IMR-90 (cell line): ENCODE measurements around the gene PDE6A. TPM values are rescaled to one million over a fixed set of nuclear protein-coding genes. Genes with fewer than 3 reads are reported as not detected.

Source experiments
- ATAC-seq: fragments of 200-7000 bp; cut with Tn5 transposase; 2 replicates; pipeline ENCODE4 v1.9.1; 2020; ENCODE audit warnings: low read depth, mild to moderate bottlenecking, moderate library complexity
- BruUV-seq: library from RNA; stranded (reverse); fragments of 400-500 nt; replicated peaks from 2 replicates; lab custom pipeline; 2021; lab: Mats Ljungman, UMichigan
- CTCF ChIA-PET: fragments of 300-600 bp; formaldehyde crosslinking; extraction: SDS; loops from one replicate; lab custom pipeline; 2021; ENCODE audit warnings: antibody characterized with exemption; lab: Yijun Ruan, JAX
- POLR2A ChIA-PET: fragments of 300-600 bp; sonication (Branson Sonifier 250); formaldehyde crosslinking; loops from one replicate; lab custom pipeline; 2022; ENCODE audit warnings: antibody characterized with exemption; ENCODE audit not compliant: unreplicated experiment; lab: Charles Lee
- DNase-seq: peaks from one replicate; pipeline ENCODE4 v3.0.0; 2013
- H2AFZ ChIP-seq: replicated peaks from 2 replicates; pipeline ENCODE3; 2013; ENCODE audit warnings: low read length, mild to moderate bottlenecking; ENCODE audit not compliant: poor library complexity
- H2AK5ac ChIP-seq: 2 replicates; pipeline ENCODE4 v1.6.1; 2013; ENCODE audit warnings: low read depth, low read length, inconsistent platforms
- H2AK9ac ChIP-seq: replicated peaks from 2 replicates; pipeline ENCODE3; 2013; ENCODE audit warnings: mild to moderate bottlenecking, low read depth, low read length, moderate library complexity; ENCODE audit not compliant: poor library complexity
- H2BK120ac ChIP-seq: 2 replicates; pipeline ENCODE4 v1.6.1; 2013; ENCODE audit warnings: low read depth, low read length, inconsistent platforms
- H2BK15ac ChIP-seq: 3 replicates; pipeline ENCODE4 v1.6.1; 2013; ENCODE audit warnings: low read depth, low read length, inconsistent platforms
- H2BK20ac ChIP-seq: 2 replicates; pipeline ENCODE4 v1.6.1; 2013; ENCODE audit warnings: low read depth, mild to moderate bottlenecking, inconsistent platforms, low read length, moderate library complexity
- H2BK5ac ChIP-seq: 2 replicates; pipeline ENCODE4 v1.6.1; 2013; ENCODE audit warnings: mild to moderate bottlenecking, low read depth, low read length, inconsistent platforms; ENCODE audit not compliant: poor library complexity, severe bottlenecking
- H3K14ac ChIP-seq: replicated peaks from 2 replicates; pipeline ENCODE4 v1.6.1; 2013; ENCODE audit warnings: low read depth, low read length, inconsistent platforms
- H3K18ac ChIP-seq: 2 replicates; pipeline ENCODE4 v1.6.1; 2013; ENCODE audit warnings: low read depth, low read length, control low read depth
- H3K23ac ChIP-seq: 2 replicates; pipeline ENCODE4 v1.6.1; 2013; ENCODE audit warnings: low read depth, low read length, inconsistent platforms
- H3K27ac ChIP-seq: 2 replicates; pipeline ENCODE4 v1.5.1; 2013; ENCODE audit warnings: mild to moderate bottlenecking, control low read depth, low read length; ENCODE audit not compliant: insufficient read depth
- H3K27me3 ChIP-seq: 2 replicates; pipeline ENCODE4 v1.6.1; 2013; ENCODE audit warnings: low read length; ENCODE audit not compliant: control insufficient read depth, insufficient read depth
- H3K36me3 ChIP-seq: 2 replicates; pipeline ENCODE4 v1.6.1; 2013; ENCODE audit warnings: low read length, mixed read lengths; ENCODE audit not compliant: control insufficient read depth, insufficient read depth
- H3K4ac ChIP-seq: 2 replicates; pipeline ENCODE4 v1.6.1; 2013; ENCODE audit warnings: low read depth, low read length, inconsistent platforms
- H3K4me1 ChIP-seq: 2 replicates; pipeline ENCODE4 v1.6.1; 2013; ENCODE audit warnings: low read length, mixed read lengths; ENCODE audit not compliant: control insufficient read depth, insufficient read depth
- H3K4me2 ChIP-seq: 2 replicates; pipeline ENCODE4 v1.6.1; 2013; ENCODE audit warnings: low read depth, mild to moderate bottlenecking, control low read depth, low read length, moderate library complexity
- H3K4me3 ChIP-seq: 2 replicates; pipeline ENCODE4 v1.5.1; 2013; ENCODE audit warnings: low read depth, mild to moderate bottlenecking, control low read depth, low read length, moderate library complexity; ENCODE audit not compliant: insufficient read depth
- H3K56ac ChIP-seq: 2 replicates; pipeline ENCODE4 v1.6.1; 2013; ENCODE audit warnings: low read length, inconsistent platforms; ENCODE audit not compliant: insufficient read depth; ENCODE audit errors: extremely low read depth
- H3K79me1 ChIP-seq, 2 experiments: 2 replicates each; pipeline ENCODE4 v1.6.1; 2013; ENCODE audit warnings: low read length in 2 of 2, inconsistent platforms in 1 of 2, low read depth in 1 of 2
- H3K9ac ChIP-seq: 2 replicates; pipeline ENCODE4 v1.6.1; 2013; ENCODE audit warnings: low read depth, low read length, control low read depth
- H3K9me1 ChIP-seq: 2 replicates; pipeline ENCODE4 v1.6.1; 2013; ENCODE audit warnings: low read length, inconsistent platforms; ENCODE audit not compliant: insufficient read depth
- H3K9me3 ChIP-seq: 2 replicates; pipeline ENCODE4 v1.6.1; 2013; ENCODE audit warnings: low read length; ENCODE audit not compliant: control insufficient read depth, insufficient read depth
- H4K20me1 ChIP-seq: 2 replicates; pipeline ENCODE4 v1.6.1; 2013; ENCODE audit warnings: low read length, inconsistent platforms; ENCODE audit not compliant: insufficient read depth
- H4K5ac ChIP-seq: 2 replicates; pipeline ENCODE4 v1.6.1; 2013; ENCODE audit warnings: mild to moderate bottlenecking, low read depth, low read length, control low read depth
- H4K8ac ChIP-seq, 2 experiments: 2 replicates each; pipeline ENCODE4 v1.6.1; 2013; ENCODE audit warnings: low read depth in 2 of 2, low read length in 2 of 2, control low read depth in 1 of 2, inconsistent platforms in 1 of 2
- H4K91ac ChIP-seq: 2 replicates; pipeline ENCODE4 v1.6.1; 2013; ENCODE audit warnings: low read depth, low read length, inconsistent platforms; ENCODE audit not compliant: insufficient read depth
- BHLHE40 ChIP-seq: fragments of 150-350 bp; IDR thresholded peaks from 2 replicates; pipeline ENCODE4 v1.6.1; 2016; ENCODE audit warnings: mild to moderate bottlenecking, low read depth, low read length
- CEBPB ChIP-seq: IDR thresholded peaks from 2 replicates; pipeline ENCODE4 v1.6.1; 2012; ENCODE audit warnings: low read depth, low read length, improper control_type of control experiment
- FOS ChIP-seq: fragments of 150-350 bp; IDR thresholded peaks from 2 replicates; pipeline ENCODE4 v1.6.1; 2016; ENCODE audit warnings: low read depth, low read length
- MAFK ChIP-seq: IDR thresholded peaks from 2 replicates; pipeline ENCODE4 v1.6.1; 2012; ENCODE audit warnings: low read depth, low read length, improper control_type of control experiment
- POLR2A ChIP-seq: IDR thresholded peaks from 2 replicates; pipeline ENCODE4 v1.6.1; 2012; ENCODE audit warnings: mild to moderate bottlenecking, low read depth, low read length
- RAD21 ChIP-seq: IDR thresholded peaks from 2 replicates; pipeline ENCODE4 v1.6.1; 2012; ENCODE audit warnings: low read length, improper control_type of control experiment
- RCOR1 ChIP-seq: IDR thresholded peaks from 2 replicates; pipeline ENCODE4 v1.6.1; 2012; ENCODE audit warnings: mild to moderate bottlenecking, low read length, improper control_type of control experiment; ENCODE audit not compliant: insufficient replicate concordance
- RFX5 ChIP-seq: IDR thresholded peaks from 2 replicates; pipeline ENCODE4 v1.8.0; 2012; ENCODE audit warnings: low read depth, mild to moderate bottlenecking, low read length, moderate library complexity
- SMC3 ChIP-seq: fragments of 150-350 bp; IDR thresholded peaks from 2 replicates; pipeline ENCODE4 v1.6.1; 2016; ENCODE audit warnings: low read depth, mild to moderate bottlenecking, antibody characterized with exemption, low read length, moderate library complexity
- WGBS, 2 experiments: methylation state at CpG; one replicate each; pipeline versions ENCODE4 v1.1.5 to v1.1.7; 2013; ENCODE audit warnings: missing lambda C conversion rate in 2 of 2; ENCODE audit not compliant: insufficient read length in 1 of 2; ENCODE audit errors: extremely low coverage in 2 of 2; 5-methylcytosine and 5-hydroxymethylcytosine counted together
- dilution Hi-C: fragments of 300-500 bp; cut with HindIII; formaldehyde crosslinking; loops from one replicate; pipeline ENCODE4 v1.14.3; 2018; ENCODE audit warnings: low sequenced_read_pairs; ENCODE audit not compliant: unreplicated experiment
- in situ Hi-C: fragments of 300-500 bp; cut with MboI; formaldehyde crosslinking; loops from 3 replicates; pipeline ENCODE4 v1.14.3; 2019; ENCODE audit warnings: low sequenced_read_pairs, inconsistent platforms, mixed read lengths
- intact Hi-C: fragments of 100-400 bp; cut with micrococcal nuclease; formaldehyde crosslinking; loops from 2 replicates; pipeline ENCODE4 v1.10.0; 2022
- polyA plus RNA-seq, 3 experiments: library from polyadenylated mRNA; depleted of rRNA; stranded (reverse); fragments of >200 nt; gene quantifications; 2 replicates each; pipeline ENCODE4 v1.2.3, GENCODE V29; 2012; ENCODE audit warnings: low replicate concordance in 1 of 3
- total RNA-seq: library from RNA; depleted of rRNA; stranded (reverse); fragments of >200 nt; gene quantifications from 2 replicates; pipeline ENCODE4 v1.2.3, GENCODE V29; 2012
- TF ChIP-seq, protein P1 (sequence below): fragments of 150-350 bp; IDR thresholded peaks from 2 replicates; pipeline ENCODE4 v1.6.1; 2017; ENCODE audit warnings: mild to moderate bottlenecking, antibody characterized with exemption, low read length, low read depth
- TF ChIP-seq, protein P2 (sequence below): fragments of 150-350 bp; IDR thresholded peaks from 2 replicates; pipeline ENCODE4 v1.6.1; 2016; ENCODE audit warnings: low read depth, mild to moderate bottlenecking, low read length, moderate library complexity, borderline replicate concordance
- TF ChIP-seq, protein P3 (sequence below): conservative IDR thresholded peaks from 2 replicates; pipeline ENCODE4 v1.5.1; 2012; ENCODE audit warnings: mild to moderate bottlenecking, low read depth, low read length, improper control_type of control experiment

PDE6A gene
- total and polyA plus RNA-seq, 2 of the 4 experiments (the other 2 are of a cell fraction) = not detected

GRCh38 chr5:149939546-149939945 lies 5.0 kb downstream of the PDE6A start:
- CTCF ChIA-PET = interaction anchor here (0.6 to 0.9 kb wide), 2 partner anchors 11 to 19 kb away, joined by 3 to 4 read pairs; no protein-coding TSS in a partner anchor
- TF ChIP-seq MAFK (no peak), RAD21 (no peak), RCOR1 (no peak), CEBPB (no peak), SMC3 (no peak), POLR2A (no peak), FOS (no peak), BHLHE40 (no peak), RFX5 (no peak)
- TF ChIP-seq, protein P1, sequence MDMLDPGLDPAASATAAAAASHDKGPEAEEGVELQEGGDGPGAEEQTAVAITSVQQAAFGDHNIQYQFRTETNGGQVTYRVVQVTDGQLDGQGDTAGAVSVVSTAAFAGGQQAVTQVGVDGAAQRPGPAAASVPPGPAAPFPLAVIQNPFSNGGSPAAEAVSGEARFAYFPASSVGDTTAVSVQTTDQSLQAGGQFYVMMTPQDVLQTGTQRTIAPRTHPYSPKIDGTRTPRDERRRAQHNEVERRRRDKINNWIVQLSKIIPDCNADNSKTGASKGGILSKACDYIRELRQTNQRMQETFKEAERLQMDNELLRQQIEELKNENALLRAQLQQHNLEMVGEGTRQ = no peak
- TF ChIP-seq, protein P2, sequence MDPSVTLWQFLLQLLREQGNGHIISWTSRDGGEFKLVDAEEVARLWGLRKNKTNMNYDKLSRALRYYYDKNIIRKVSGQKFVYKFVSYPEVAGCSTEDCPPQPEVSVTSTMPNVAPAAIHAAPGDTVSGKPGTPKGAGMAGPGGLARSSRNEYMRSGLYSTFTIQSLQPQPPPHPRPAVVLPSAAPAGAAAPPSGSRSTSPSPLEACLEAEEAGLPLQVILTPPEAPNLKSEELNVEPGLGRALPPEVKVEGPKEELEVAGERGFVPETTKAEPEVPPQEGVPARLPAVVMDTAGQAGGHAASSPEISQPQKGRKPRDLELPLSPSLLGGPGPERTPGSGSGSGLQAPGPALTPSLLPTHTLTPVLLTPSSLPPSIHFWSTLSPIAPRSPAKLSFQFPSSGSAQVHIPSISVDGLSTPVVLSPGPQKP = no peak
- TF ChIP-seq, protein P3, sequence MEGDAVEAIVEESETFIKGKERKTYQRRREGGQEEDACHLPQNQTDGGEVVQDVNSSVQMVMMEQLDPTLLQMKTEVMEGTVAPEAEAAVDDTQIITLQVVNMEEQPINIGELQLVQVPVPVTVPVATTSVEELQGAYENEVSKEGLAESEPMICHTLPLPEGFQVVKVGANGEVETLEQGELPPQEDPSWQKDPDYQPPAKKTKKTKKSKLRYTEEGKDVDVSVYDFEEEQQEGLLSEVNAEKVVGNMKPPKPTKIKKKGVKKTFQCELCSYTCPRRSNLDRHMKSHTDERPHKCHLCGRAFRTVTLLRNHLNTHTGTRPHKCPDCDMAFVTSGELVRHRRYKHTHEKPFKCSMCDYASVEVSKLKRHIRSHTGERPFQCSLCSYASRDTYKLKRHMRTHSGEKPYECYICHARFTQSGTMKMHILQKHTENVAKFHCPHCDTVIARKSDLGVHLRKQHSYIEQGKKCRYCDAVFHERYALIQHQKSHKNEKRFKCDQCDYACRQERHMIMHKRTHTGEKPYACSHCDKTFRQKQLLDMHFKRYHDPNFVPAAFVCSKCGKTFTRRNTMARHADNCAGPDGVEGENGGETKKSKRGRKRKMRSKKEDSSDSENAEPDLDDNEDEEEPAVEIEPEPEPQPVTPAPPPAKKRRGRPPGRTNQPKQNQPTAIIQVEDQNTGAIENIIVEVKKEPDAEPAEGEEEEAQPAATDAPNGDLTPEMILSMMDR = no peak
- Histone ChIP-seq H3K4me1 (peaks cover 10% of the 10 kb centered on the region), H4K20me1 (no peaks in the 10 kb centered on the region), H3K4me2 (no peak overlapping the region), H2BK120ac (peak overlapping the region; percentile 67), H3K23ac (peak overlapping the region; percentile 28; the same call in 1 of the 2 replicates), H3K56ac (0 out of 2 replicates have a peak overlapping the region, but pooled peaks have one; percentile 27), H3K27ac (no peak overlapping the region), H3K9me1 (peaks cover 20% of the 10 kb centered on the region), H3K4me3 (no peak overlapping the region), H3K4ac (peak overlapping the region; percentile 52; the same call in 1 of the 2 replicates), H3K36me3 (no peaks in the 10 kb centered on the region), H4K5ac (no peak overlapping the region), H3K9ac (no peak overlapping the region), H4K8ac (peak overlapping the region; percentile 26 to 64; a peak in 3 of 4 replicates), H4K91ac (peak overlapping the region; percentile 72), H3K79me1 (no peaks in the 10 kb centered on the region), H2BK5ac (peak overlapping the region; percentile 69), H3K27me3 (peaks cover 2% of the 10 kb centered on the region), H3K9me3 (no peaks in the 10 kb centered on the region), H3K18ac (no peak overlapping the region), H2AK5ac (peak overlapping the region; percentile 76; the same call in 1 of the 2 replicates), H2BK20ac (peak overlapping the region; percentile 45), H2BK15ac (peak overlapping the region; percentile 23; the same call in 2 of the 3 replicates), H3K14ac (peak overlapping the region; percentile 77), H2AFZ (no peak overlapping the region), H2AK9ac (no peak overlapping the region)
- in situ Hi-C loops (no loop called here), intact Hi-C loops (no loop called here), dilution Hi-C loops (no loop called here)
- BruUV-seq = no TSS peak
- POLR2A ChIA-PET = no interaction called here
- DNase-seq (no peak), ATAC-seq (no peak)
- no CpG with 5 or more reads among the region's 6 CpGs for WGBS, 2 experiments
